Measurements from ENCODE around the gene TBCCD1. TPM values are rescaled to one million over a fixed set of nuclear protein-coding genes. Genes with fewer than 3 reads are reported as not detected.

The TBCCD1 gene
- total RNA-seq, 2 experiments from 2014 or later: 7.6 to 8.1 TPM

DNA sequence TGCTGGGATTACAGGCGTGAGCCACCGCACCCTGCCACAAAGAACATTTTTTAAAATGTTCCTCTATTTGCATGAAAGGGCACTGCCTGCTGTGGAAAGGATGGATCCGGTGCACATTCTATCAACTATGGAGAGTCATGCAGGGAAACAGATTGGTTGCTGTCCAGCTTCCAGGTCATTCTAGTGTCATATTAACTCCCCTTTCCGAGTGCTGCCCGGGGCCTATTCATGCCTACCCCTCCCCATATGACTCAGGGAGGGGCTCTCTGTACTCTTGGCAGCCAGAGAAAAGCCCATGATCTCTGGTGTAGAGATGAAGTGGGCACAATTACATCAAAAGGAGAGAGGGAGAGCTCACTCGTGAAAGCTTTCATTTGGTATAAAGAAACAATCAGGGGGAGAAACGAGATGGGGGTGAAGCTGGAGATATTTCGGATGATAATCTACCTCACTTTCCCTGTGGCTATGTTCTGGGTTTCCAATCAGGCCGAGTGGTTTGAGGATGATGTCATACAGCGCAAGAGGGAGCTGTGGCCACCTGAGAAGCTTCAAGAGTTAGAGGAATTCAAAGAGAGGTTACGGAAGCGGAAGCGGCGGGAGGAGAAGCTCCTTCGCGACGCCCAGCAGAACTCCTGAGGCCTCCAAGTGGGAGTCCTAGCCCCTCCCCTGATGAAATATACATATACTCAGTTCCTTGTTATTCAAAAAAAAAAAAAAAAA lies 29.6 kb upstream of the TBCCD1 start:
- no peaks in the 10 kb centered on the region for H3K9me3 ChIP-seq (ENCODE audit: control insufficient read depth in 1 of 2, insufficient read depth in 1 of 2, low read length in 2 of 2)
- ChIA-PET CTCF (interaction anchor here (1.0 to 1.6 kb wide), 2 partner anchors 18 to 21 kb away, joined by 4 to 7 read pairs; no protein-coding TSS in a partner anchor), POLR2A (no interaction called here)
- Mint-ChIP-seq H3K9me3 (no peaks in the 10 kb centered on the region), H3K36me3 (ENCODE audit: low read depth) (no peaks in the 10 kb centered on the region), H3K27me3 (no peaks in the 10 kb centered on the region), H3K4me3 (no peak overlapping the region), H3K4me1 (ENCODE audit: low read depth) (no peaks in the 10 kb centered on the region), H3K27ac (no peak overlapping the region)
- H3K36me3 ChIP-seq (ENCODE audit: insufficient read depth, low read length): no peaks in the 10 kb centered on the region
- TF ChIP-seq CTCF (IDR thresholded peaks at IDR 0.05): no peak
- intact Hi-C loops (cut with DNase I, micrococcal nuclease): no loop called here
- H3K27ac ChIP-seq (ENCODE audit: low read depth in 1 of 2, low read length in 2 of 2): no peak overlapping the region
- H3K27me3 ChIP-seq (ENCODE audit: control insufficient read depth in 1 of 2, insufficient read depth in 2 of 2, low read length in 2 of 2): no peaks in the 10 kb centered on the region
- no peaks in the 10 kb centered on the region for H3K4me1 ChIP-seq (ENCODE audit: insufficient read depth, low read length)
- no peak overlapping the region for H3K4me3 ChIP-seq (ENCODE audit: low read length)
- DNase-seq (no peak), ATAC-seq (ENCODE audit: poor library complexity) (no peak)

GRCh38 chr3:186594591-186595113 lies 27.5 kb upstream of the TBCCD1 start:
- ChIA-PET POLR2A (no interaction called here), CTCF (no interaction called here)
- TF ChIP-seq CTCF (IDR thresholded peaks at IDR 0.05): no peak
- Mint-ChIP-seq H3K27ac (no peak overlapping the region), H3K9me3 (no peaks in the 10 kb centered on the region), H3K27me3 (no peaks in the 10 kb centered on the region), H3K4me3 (no peak overlapping the region), H3K4me1 (ENCODE audit: low read depth) (peaks cover 7% of the 10 kb centered on the region), H3K36me3 (ENCODE audit: low read depth) (no peaks in the 10 kb centered on the region)
- Histone ChIP-seq H3K27me3 (ENCODE audit: control insufficient read depth in 1 of 2, insufficient read depth in 2 of 2, low read length in 2 of 2) (no peaks in the 10 kb centered on the region), H3K36me3 (ENCODE audit: insufficient read depth, low read length) (no peaks in the 10 kb centered on the region), H3K4me3 (ENCODE audit: low read length) (no peak overlapping the region), H3K9me3 (ENCODE audit: control insufficient read depth in 1 of 2, insufficient read depth in 1 of 2, low read length in 2 of 2) (no peaks in the 10 kb centered on the region), H3K27ac (ENCODE audit: low read depth in 1 of 2, low read length in 2 of 2) (no peak overlapping the region), H3K4me1 (ENCODE audit: insufficient read depth, low read length) (peaks cover 2% of the 10 kb centered on the region)
- no peak for DNase-seq
- no peak for ATAC-seq (ENCODE audit: poor library complexity)
- intact Hi-C loops (cut with DNase I, micrococcal nuclease): no loop called here

GRCh38 chr3:186593862-186594261 lies 26.7 kb upstream of the TBCCD1 start:
- Histone ChIP-seq H3K9me3 (ENCODE audit: control insufficient read depth in 1 of 2, insufficient read depth in 1 of 2, low read length in 2 of 2) (no peaks in the 10 kb centered on the region), H3K27ac (ENCODE audit: low read depth in 1 of 2, low read length in 2 of 2) (no peak overlapping the region), H3K36me3 (ENCODE audit: insufficient read depth, low read length) (no peaks in the 10 kb centered on the region), H3K4me1 (ENCODE audit: insufficient read depth, low read length) (peaks cover 4% of the 10 kb centered on the region), H3K27me3 (ENCODE audit: control insufficient read depth in 1 of 2, insufficient read depth in 2 of 2, low read length in 2 of 2) (no peaks in the 10 kb centered on the region), H3K4me3 (ENCODE audit: low read length) (no peak overlapping the region)
- CTCF ChIA-PET: no interaction called here
- peaks cover 7% of the 10 kb centered on the region for H3K4me1 Mint-ChIP-seq (ENCODE audit: low read depth)
- H3K9me3 Mint-ChIP-seq: no peaks in the 10 kb centered on the region
- H3K4me3 Mint-ChIP-seq: no peak overlapping the region
- H3K27ac Mint-ChIP-seq: no peak overlapping the region
- H3K36me3 Mint-ChIP-seq (ENCODE audit: low read depth): no peaks in the 10 kb centered on the region
- no peak for DNase-seq
- no peaks in the 10 kb centered on the region for H3K27me3 Mint-ChIP-seq
- no peak for TF ChIP-seq CTCF (IDR thresholded peaks at IDR 0.05)
- no peak for ATAC-seq (ENCODE audit: poor library complexity)
- POLR2A ChIA-PET: no interaction called here
- intact Hi-C loops (cut with DNase I, micrococcal nuclease): no loop called here
